Measurements from ENCODE around the gene DIMT1.
A peak's percentile ranks its signal among the peaks of the same experiment; 100 is the strongest.

The DIMT1 gene

GRCh38 chr5:62403411-62404250 is at the start of gene DIMT1:
Gene DIMT1, minus strand, starts transcription at chr5:62403905. Its CDS starts 133 bp downstream, at chr5:62403772.
- peak; percentile 98 for DNase-seq

GRCh38 chr5:62450259-62450658 is 46.6 kb upstream of the DIMT1 start:
- no peak for DNase-seq

DNA sequence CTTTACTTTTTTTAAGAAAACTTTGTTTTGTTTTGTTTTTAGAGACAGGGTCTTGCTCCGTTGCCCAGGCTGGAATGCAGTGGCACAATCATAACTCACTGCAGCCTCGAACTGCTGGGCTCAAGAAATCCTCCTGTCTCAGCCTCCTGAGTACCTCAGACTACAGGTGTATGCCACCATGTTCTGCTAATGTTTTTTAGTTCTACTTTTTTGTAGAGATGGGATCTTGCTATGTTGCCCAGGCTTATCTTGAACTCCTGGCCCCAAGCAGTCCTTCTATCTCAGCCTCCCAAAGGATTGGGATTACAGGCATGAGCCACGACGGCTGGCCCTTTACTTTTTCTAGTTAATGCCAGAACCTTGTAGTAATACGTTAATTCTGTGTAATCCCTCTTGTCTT is 44.8 kb upstream of the DIMT1 start:
- no peak for DNase-seq

- DNase-seq: no peak
Observed at GRCh38 chr5:62432621-62433064, 28.9 kb upstream of the DIMT1 start.

DNA sequence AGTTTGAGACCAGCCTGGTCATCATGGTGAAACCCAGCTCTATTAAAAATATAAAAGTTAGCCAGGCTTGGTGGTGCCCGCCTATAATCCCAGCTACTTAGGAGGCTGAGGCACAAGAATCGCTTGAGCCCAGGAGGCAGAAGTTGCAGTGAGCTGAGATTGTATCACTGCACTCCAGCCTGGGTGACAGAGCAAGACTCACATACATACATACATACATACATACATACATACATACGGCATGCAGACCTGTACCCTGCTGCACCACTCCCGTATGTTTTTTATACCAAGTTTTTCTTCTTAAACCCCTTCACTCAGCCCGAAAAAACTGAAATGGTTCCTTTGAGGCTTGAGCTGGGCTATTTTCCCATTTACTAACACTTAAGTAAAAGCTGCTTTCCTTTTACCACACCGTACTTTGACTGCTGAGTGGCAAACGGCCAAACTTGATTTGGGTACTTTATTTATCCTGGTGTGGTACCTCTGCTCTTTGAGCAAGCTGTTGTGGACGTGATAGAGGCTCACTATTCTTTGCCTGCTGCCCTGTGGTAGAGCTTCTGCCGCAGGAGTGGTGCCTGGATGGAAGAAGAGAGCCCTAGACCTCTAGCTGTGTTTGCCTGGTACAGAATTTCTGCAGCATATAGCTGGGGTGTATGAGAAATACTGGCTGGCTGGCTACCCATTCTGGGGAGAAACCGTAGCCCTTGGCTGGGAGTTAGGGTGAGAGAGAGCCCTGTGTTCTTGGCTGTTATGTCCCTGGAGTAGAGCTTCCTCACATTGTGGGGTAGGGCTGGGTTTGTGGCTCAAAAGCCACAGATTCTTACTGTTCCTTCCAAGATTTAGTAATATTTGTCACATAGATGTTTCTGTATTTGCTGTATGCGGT is 28.3 kb upstream of the DIMT1 start:
- DNase-seq: peak; percentile 4

DNA sequence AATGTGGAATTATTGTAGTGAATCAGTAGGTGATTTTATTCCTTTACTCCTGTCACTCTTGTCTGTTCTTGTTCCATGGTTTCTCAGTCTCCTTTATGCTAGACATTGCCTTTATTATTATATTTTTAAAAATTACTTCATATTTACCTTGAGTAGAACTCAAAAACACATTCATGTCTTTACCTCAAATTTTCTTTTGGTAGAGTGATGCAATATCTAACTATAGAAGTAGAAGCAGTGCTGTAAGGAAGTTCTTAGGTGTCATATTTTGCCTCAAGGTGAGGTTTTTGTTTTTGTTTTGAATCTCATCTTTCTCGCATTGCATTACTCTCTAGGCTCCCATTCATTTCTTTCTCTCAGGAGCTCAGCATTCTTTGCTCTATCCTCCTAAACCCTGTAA is 21.1 kb upstream of the DIMT1 start:
- no peak for DNase-seq

- DNase-seq: no peak
Observed at GRCh38 chr5:62421414-62421813, 17.7 kb upstream of the DIMT1 start.

GRCh38 chr5:62419609-62420008 is 15.9 kb upstream of the DIMT1 start:
- DNase-seq: no peak

- DNase-seq: no peak
Observed at GRCh38 chr5:62418462-62419076, 14.9 kb upstream of the DIMT1 start.

- no peak for DNase-seq
Observed at GRCh38 chr5:62413711-62414110, 10.0 kb upstream of the DIMT1 start.

DNA sequence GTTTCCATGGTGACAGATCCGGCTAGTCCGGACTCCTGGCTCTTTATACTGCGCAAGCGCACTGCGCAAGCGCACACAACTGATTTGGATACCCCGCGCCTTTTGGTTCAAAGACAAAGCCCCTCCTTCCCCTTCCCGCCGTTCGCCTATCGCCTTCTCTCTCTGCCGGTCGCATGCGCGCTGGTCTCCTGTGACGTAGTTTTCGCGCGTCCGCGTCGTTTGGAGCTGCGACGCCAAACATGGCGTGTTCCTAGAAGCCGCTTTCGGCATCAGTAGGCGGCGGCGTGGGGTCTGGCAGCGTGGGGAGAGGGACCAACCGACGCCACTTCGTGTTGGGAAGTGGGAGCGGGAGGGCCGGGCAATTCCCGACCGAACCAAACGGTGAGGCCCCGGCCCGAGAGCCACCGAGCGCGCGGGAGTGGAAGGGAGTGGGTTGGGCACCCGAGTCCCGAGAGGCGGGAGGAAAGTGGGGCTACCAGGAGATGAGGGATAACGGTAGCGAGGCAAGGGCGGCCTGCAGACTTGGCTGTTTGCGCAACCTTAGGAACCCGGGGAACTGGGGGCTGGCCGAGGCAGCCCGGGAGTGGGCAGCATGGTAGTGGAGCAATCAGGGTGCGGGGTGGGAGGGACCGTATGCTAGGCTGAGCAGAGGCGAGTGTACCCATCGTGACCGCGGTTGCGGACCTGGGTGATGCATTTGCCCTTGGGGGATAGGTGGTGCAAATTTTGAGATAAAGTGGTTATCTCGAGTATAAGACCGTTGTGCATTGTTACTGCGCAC is 9.0 kb upstream of the DIMT1 start, which contains the start of gene IPO11:
Gene IPO11, plus strand, starts transcription at position 215 of the 781 bp plus-strand sequence. CDS start 24,517 bp downstream, outside the sequence.
- DNase-seq: peak; percentile 99

DNA sequence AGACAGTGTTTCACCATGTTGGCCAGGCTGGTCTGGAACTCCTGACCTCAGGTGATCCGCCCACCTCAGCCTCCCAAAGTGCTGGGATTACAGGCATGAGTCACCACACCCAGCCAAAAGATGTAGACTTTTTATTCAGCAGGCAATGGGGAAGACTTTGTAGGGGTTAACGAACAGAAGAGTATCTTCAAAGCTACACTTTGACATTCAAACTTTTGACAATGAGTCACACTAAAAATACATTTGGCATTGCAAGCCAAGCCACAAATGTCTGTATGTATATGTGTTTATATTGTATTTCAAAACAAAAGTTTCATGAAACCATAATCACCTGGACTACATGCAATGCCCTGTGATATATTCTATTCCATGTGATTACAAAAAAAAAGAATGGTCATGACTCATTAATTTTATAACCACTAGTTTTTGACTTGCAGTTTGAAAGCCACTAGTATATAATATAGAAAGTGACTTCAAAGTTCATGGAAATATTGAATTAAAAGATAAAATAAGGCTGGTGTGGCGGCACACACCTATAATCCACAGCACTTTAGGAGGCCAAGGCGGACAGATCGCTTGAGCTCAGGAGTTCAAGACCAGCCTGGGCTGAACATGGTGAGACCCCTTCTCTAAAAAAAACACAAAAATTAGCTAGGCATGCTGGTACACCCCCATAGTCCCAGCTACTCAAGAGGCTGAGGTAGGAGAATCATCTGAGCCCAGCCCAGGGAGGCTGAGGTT is 8.3 kb downstream of the DIMT1 start:
- no peak for DNase-seq

GRCh38 chr5:62386824-62387223 is 16.9 kb downstream of the DIMT1 start:
- no peak for DNase-seq

DNA sequence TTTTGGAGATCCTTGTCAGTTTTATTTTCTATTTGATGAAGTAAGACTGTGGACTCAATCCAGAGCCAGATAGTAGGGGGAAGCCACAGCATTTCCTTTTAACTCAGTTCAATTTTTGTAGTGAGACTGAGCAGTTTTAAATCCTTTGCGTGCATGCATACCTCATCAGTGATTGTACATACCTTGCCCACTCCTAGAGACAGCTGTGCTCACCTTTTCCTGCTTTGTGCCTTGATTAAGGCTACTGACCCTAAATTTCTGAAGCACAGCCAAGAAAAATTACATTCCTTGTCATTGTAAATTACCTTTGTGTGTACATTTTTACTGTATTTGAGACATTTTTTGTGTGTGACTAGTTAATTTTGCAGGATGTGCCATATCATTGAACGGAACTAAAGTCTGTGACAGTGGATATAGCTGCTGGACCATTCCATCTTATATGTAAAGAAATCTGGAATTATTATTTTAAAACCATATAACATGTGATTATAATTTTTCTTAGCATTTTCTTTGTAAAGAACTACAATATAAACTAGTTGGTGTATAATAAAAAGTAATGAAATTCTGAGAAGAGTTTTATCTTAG is 17.8 kb downstream of the DIMT1 start:
- no peak for DNase-seq

DNA sequence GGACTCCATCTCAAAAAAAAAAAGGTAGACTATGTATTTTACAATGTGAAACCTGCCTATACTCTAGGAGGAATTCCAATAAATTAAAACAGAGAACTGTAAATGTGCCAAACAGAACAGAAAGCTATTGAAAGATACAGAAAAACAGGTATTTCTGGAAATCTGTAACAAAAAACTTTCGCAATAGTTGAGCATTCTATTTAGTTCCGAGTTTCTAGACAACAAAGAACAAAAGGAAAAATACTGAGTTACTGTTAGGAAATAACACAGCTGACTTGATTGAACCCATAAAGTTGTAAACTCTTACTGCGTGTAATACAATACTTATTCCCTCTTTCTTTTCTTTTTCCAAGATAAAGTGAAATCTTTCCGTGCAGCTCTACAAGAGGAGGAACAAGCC is 18.6 kb downstream of the DIMT1 start:
- no peak for DNase-seq

DNA sequence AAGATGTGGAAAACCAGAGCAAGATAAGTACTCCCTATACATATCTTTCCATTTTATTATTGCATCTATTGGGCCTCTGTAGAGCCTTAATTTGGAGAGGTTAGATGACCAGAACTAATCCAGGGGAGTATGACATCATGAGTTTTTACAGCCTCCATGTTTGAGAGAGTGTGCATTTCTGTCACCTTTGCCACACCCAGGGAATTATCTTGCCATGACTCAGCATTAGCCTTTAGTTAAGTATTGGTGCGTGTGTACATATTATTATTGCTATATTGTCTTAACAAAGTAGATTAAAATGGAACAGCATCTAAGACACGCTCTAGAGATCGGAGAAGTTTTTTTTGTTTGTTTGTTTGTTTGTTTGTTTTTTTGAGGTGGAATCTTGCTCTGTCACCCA is 27.6 kb downstream of the DIMT1 start:
- DNase-seq: no peak

DNA sequence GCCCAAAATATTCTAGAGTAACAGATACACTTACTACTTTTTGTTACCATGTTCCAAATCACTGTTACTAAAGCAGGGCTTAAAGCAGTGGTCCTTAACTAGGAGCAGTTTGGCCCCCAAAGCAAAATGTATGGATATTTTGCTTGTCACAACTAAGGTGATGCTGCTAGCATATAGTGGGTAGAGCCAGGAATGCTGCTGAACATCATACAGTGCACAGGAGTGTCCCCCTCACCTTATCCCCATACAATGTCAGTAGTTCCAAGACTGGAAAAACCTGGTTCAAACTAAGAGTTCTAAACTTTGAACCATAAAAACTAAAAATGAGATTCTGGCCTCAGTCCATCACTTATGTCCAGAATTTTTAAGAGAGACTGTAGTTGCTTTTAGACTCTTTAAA is 28.1 kb downstream of the DIMT1 start:
- DNase-seq: no peak

- no peak for DNase-seq
Observed at GRCh38 chr5:62374090-62374489, 29.6 kb downstream of the DIMT1 start.

- DNase-seq: no peak
Observed at GRCh38 chr5:62373382-62373781, 30.3 kb downstream of the DIMT1 start.

DNA sequence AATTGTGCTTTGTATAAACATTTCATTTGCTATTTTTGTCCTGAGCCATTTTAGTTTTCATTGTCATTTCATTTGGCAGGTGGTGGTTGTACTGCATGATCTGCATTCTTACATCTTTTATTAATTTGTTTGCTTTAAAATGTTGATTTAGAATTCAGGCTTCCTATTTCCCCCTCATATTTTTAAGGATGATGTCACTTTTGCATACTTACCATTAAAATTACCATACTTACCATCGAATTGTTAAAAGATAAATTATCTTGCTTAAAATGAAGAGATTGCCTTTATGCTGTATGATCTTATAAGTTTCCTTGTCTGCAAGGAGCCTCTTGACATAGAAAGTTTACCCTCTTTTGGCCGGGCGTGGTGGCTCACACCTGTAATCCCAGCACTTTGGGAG is 31.1 kb downstream of the DIMT1 start:
- no peak for DNase-seq

DNA sequence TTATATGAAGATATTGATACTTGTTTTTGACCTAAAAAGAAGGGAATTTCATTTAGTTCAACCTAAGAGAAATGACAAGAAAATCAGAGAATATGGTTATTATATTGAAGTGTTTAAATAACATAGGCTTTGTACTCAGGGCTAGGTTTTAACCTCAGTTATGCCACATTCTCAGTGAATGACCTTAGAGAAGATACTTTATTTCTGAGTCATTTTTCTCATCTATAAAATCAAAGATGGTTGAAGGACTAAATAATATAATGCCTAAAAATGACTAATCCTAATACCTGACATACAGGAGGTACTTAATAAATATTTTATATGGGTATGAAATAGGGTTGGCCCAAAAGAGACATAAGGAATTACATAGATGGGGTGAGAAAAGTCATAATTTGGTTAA is 32.3 kb downstream of the DIMT1 start:
- DNase-seq: no peak
